Activated CD4-positive, alpha-beta T cell treated with anti-CD3 and anti-CD28 coated beads for 36 hours (primary cell): ENCODE results near the gene SLC4A8. TPM values are rescaled to one million over a fixed set of nuclear protein-coding genes. Genes with fewer than 3 reads are reported as not detected.
"Not testable (repeated sequence)": the region's sequence is repeated elsewhere in the genome, so short reads cannot be mapped to it uniquely, and the experiment has no call there.

ENCODE experiments used
- ATAC-seq: fragments of 200-7000 bp; cut with Tn5 transposase; one replicate; pipeline ENCODE4 v1.10.0; 2021; ENCODE audit warnings: mild to moderate bottlenecking, moderate library complexity
- CTCF ChIA-PET: fragments of 350-600 bp; sonication (Branson Sonifier 250); formaldehyde crosslinking; loops from one replicate; lab custom pipeline; 2021; ENCODE audit warnings: antibody characterized with exemption; lab: Charles Lee
- POLR2A ChIA-PET: fragments of 350-600 bp; sonication (Branson Sonifier 250); formaldehyde crosslinking; loops from one replicate; lab custom pipeline; 2021; ENCODE audit warnings: antibody characterized with exemption, inconsistent platforms; lab: Charles Lee
- DNase-seq: peaks from one replicate; pipeline ENCODE4 v3.0.0-alpha.2; 2020
- H3K27ac Mint-ChIP-seq: one replicate; pipeline ENCODE4 v1.8.0; 2021; ENCODE audit warnings: mixed read lengths
- H3K27me3 Mint-ChIP-seq: one replicate; pipeline ENCODE4 v1.8.0; 2021; ENCODE audit warnings: mixed read lengths
- H3K36me3 Mint-ChIP-seq: one replicate; pipeline ENCODE4 v1.8.0; 2021; ENCODE audit warnings: low read depth, mixed read lengths
- H3K4me1 Mint-ChIP-seq: one replicate; pipeline ENCODE4 v1.8.0; 2021; ENCODE audit warnings: mixed read lengths
- H3K4me3 Mint-ChIP-seq: one replicate; pipeline ENCODE4 v1.8.0; 2021; ENCODE audit warnings: mild to moderate bottlenecking, moderate library complexity, mixed read lengths
- H3K9me3 Mint-ChIP-seq: one replicate; pipeline ENCODE4 v1.8.0; 2021; ENCODE audit warnings: low read depth, mixed read lengths
- intact Hi-C, 2 experiments: fragments of 100-400 bp; cut with DNase I in 1 of 2; cut with micrococcal nuclease in 1 of 2; formaldehyde crosslinking; loops; one replicate each; pipeline versions ENCODE4 v1.14.2 to v1.15.1; 2022 to 2024; cut with DNase I, micrococcal nuclease
- total RNA-seq, 2 experiments: library from RNA; stranded (reverse); gene quantifications; one replicate each; pipeline ENCODE4 v1.2.3, GENCODE V29; 2021

SLC4A8 gene
- total RNA-seq, 2 experiments from 2014 or later: 1.7 to 2.0 TPM

GRCh38 chr12:51512438-51512837 is 87.8 kb downstream of the SLC4A8 start:
- no peak for ATAC-seq
- no peak overlapping the region for H3K27ac Mint-ChIP-seq
- no peaks in the 10 kb centered on the region for H3K4me1 Mint-ChIP-seq
- no peaks in the 10 kb centered on the region for H3K36me3 Mint-ChIP-seq
- H3K9me3 Mint-ChIP-seq: no peaks in the 10 kb centered on the region
- POLR2A ChIA-PET: no interaction called here
- intact Hi-C loops: no loop called here
- no peak overlapping the region for H3K4me3 Mint-ChIP-seq
- no peaks in the 10 kb centered on the region for H3K27me3 Mint-ChIP-seq
- DNase-seq: no peak
- CTCF ChIA-PET: no interaction called here

GRCh38 chr12:51515037-51515436 is 90.4 kb downstream of the SLC4A8 start:
- DNase-seq, POLR2A ChIA-PET, H3K4me3 Mint-ChIP-seq, H3K9me3 Mint-ChIP-seq, H3K27me3 Mint-ChIP-seq, CTCF ChIA-PET, H3K27ac Mint-ChIP-seq, intact Hi-C loops, H3K36me3 Mint-ChIP-seq, ATAC-seq, H3K4me1 Mint-ChIP-seq: not testable (repeated sequence)

DNA sequence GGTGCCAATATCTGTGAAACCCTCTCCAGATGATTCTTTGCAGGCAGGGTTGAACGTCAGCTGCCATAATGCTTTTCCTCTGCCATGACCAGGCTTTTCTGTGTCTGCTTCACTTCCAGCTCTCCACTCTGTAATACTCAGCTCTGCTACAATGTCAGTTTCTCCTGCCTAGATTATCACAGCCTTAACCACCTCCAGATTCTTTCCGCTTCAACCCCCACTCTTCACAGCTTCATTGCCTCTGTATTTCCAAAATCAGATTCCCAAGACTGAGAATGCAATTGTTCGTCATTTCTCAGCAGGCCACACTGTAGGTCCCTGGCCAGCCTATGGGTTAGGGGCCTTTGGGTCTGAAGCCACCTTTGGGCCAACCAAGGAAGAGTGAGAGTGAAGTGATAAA is 92.7 kb downstream of the SLC4A8 start:
- Mint-ChIP-seq H3K27me3 (no peaks in the 10 kb centered on the region), H3K4me1 (no peaks in the 10 kb centered on the region), H3K4me3 (no peak overlapping the region), H3K9me3 (no peaks in the 10 kb centered on the region), H3K27ac (no peak overlapping the region), H3K36me3 (no peaks in the 10 kb centered on the region)
- intact Hi-C loops: no loop called here
- DNase-seq: no peak
- CTCF ChIA-PET: interaction anchor here (0.6 kb wide), 1 partner anchor 359 kb away, joined by 3 read pairs; no protein-coding TSS in a partner anchor
- no peak for ATAC-seq
- POLR2A ChIA-PET: no interaction called here

DNA sequence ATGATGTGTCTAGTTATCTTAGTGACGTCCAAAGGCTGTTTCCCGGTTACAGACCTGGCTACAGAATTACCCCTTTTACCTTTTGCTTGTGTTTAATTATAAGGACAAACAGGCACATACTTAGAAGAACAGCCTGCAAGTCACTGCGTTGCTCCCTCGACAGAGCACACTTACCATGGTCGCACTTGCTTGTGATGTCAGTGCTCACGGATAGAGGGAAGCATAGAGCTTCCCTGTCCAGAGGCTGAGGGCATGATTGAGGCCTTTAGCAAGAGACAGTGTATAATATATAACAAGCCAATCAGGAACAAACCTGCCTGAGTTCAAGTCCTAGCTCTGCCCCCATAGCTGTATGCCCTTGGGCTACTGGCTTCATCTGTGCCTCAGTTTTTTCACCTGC is 93.2 kb downstream of the SLC4A8 start:
- intact Hi-C loops: no loop called here
- Mint-ChIP-seq H3K36me3 (no peaks in the 10 kb centered on the region), H3K4me1 (no peaks in the 10 kb centered on the region), H3K27me3 (no peaks in the 10 kb centered on the region), H3K27ac (no peak overlapping the region), H3K4me3 (no peak overlapping the region), H3K9me3 (no peaks in the 10 kb centered on the region)
- no peak for ATAC-seq
- CTCF ChIA-PET: interaction anchor here (0.6 kb wide), 1 partner anchor 358 kb away, joined by 3 read pairs; no protein-coding TSS in a partner anchor
- no peak for DNase-seq
- POLR2A ChIA-PET: no interaction called here

- ATAC-seq: no peak
- DNase-seq: no peak
- H3K27me3 Mint-ChIP-seq: no peaks in the 10 kb centered on the region
- ChIA-PET POLR2A (no interaction called here), CTCF (interaction anchor here (4.4 kb wide), 1 partner anchor 12 kb away, joined by 22 read pairs; no protein-coding TSS in a partner anchor)
- H3K27ac Mint-ChIP-seq: no peak overlapping the region
- no peaks in the 10 kb centered on the region for H3K4me1 Mint-ChIP-seq
- H3K9me3 Mint-ChIP-seq: no peaks in the 10 kb centered on the region
- no peaks in the 10 kb centered on the region for H3K36me3 Mint-ChIP-seq
- intact Hi-C loops: no loop called here
- H3K4me3 Mint-ChIP-seq: no peak overlapping the region
Measured at GRCh38 chr12:51519755-51520154, 95.1 kb downstream of the SLC4A8 start.

- no peak overlapping the region for H3K4me3 Mint-ChIP-seq
- DNase-seq: no peak
- H3K36me3 Mint-ChIP-seq: no peaks in the 10 kb centered on the region
- no peak overlapping the region for H3K27ac Mint-ChIP-seq
- H3K27me3 Mint-ChIP-seq: no peaks in the 10 kb centered on the region
- ChIA-PET POLR2A (interaction anchor here (0.6 kb wide), 1 partner anchor 216 kb away, joined by 4 read pairs; no protein-coding TSS in a partner anchor), CTCF (interaction anchor here (0.6 to 4.4 kb wide), 3 partner anchors 11 to 244 kb away, joined by 3 to 22 read pairs (median 3); no protein-coding TSS in a partner anchor)
- H3K9me3 Mint-ChIP-seq: no peaks in the 10 kb centered on the region
- intact Hi-C loops: no loop called here
- no peak for ATAC-seq
- H3K4me1 Mint-ChIP-seq: no peaks in the 10 kb centered on the region
Measured at GRCh38 chr12:51520576-51521325, 96.1 kb downstream of the SLC4A8 start.

GRCh38 chr12:51521554-51522276 is 97.1 kb downstream of the SLC4A8 start:
- ChIA-PET CTCF (interaction anchor here (1.3 to 4.4 kb wide), 2 partner anchors 10 to 101 kb away, joined by 8 to 22 read pairs; no protein-coding TSS in a partner anchor), POLR2A (interaction anchor here (0.6 to 0.7 kb wide), 2 partner anchors 106 to 215 kb away, joined by 3 to 4 read pairs; no protein-coding TSS in a partner anchor)
- no peak for ATAC-seq
- no peak overlapping the region for H3K27ac Mint-ChIP-seq
- H3K36me3 Mint-ChIP-seq: no peaks in the 10 kb centered on the region
- intact Hi-C loops: no loop called here
- no peak for DNase-seq
- H3K4me1 Mint-ChIP-seq: no peaks in the 10 kb centered on the region
- H3K27me3 Mint-ChIP-seq: no peaks in the 10 kb centered on the region
- H3K4me3 Mint-ChIP-seq: no peak overlapping the region
- H3K9me3 Mint-ChIP-seq: no peaks in the 10 kb centered on the region

DNA sequence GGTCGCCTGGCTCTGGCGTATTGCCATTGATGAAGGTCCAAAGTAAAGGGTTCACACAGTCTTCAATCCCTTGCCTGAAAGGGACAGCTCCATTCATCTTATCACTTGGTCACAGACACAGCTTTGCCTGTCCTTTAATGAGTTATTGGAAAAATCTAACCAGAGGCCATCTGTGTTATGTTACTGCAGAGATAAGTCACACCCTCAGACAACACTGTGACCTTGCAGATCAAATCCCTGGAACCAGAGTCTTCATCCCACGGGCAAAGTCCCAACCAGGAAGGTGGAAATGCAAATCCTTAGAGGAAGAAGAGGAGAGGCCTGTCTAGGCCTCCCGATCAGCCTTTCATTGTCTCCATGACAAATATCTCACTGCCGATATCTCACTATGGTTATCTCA is 98.1 kb downstream of the SLC4A8 start:
- DNase-seq (no peak), ATAC-seq (no peak)
- no peak overlapping the region for H3K4me3 Mint-ChIP-seq
- H3K36me3 Mint-ChIP-seq: no peaks in the 10 kb centered on the region
- CTCF ChIA-PET: interaction anchor here (0.6 to 4.4 kb wide), 4 partner anchors 9 to 277 kb away, joined by 3 to 22 read pairs (median 6); no protein-coding TSS in a partner anchor
- no peaks in the 10 kb centered on the region for H3K27me3 Mint-ChIP-seq
- H3K27ac Mint-ChIP-seq: no peak overlapping the region
- POLR2A ChIA-PET: no interaction called here
- H3K4me1 Mint-ChIP-seq: no peaks in the 10 kb centered on the region
- H3K9me3 Mint-ChIP-seq: no peaks in the 10 kb centered on the region
- intact Hi-C loops: no loop called here

- Mint-ChIP-seq H3K36me3 (no peaks in the 10 kb centered on the region), H3K27ac (no peak overlapping the region), H3K4me3 (no peak overlapping the region), H3K9me3 (no peaks in the 10 kb centered on the region), H3K4me1 (no peaks in the 10 kb centered on the region), H3K27me3 (no peaks in the 10 kb centered on the region)
- ChIA-PET POLR2A (no interaction called here), CTCF (interaction anchor here (0.6 to 4.4 kb wide), 6 partner anchors 7 to 365 kb away, joined by 3 to 22 read pairs (median 3); no protein-coding TSS in a partner anchor)
- no peak for DNase-seq
- intact Hi-C loops: no loop called here
- no peak for ATAC-seq
Measured at GRCh38 chr12:51524386-51524901, 99.8 kb downstream of the SLC4A8 start.

DNA sequence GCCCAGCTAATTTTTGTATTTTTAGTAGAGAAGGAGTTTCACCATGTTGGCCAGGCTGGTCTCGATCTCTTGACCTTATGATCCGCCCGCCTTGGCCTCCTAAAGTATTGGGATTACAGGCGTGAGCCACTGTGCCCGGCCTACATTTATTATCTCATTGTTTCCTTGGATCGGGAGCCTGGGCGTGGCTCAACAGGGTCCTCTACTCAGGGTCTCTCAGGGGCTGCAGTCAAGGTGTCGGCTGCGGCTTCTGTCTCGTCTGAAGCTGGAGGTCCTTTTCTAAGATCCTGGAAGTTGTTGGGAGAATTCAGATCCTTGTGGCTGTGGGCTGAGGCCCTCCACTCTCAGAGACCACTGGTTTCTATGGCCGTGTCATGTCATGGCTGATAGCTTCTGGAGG is 100.9 kb downstream of the SLC4A8 start:
- POLR2A ChIA-PET: no interaction called here
- CTCF ChIA-PET: no interaction called here
- ATAC-seq (no peak), DNase-seq (no peak)
- Mint-ChIP-seq H3K27ac (no peak overlapping the region), H3K4me1 (no peaks in the 10 kb centered on the region), H3K36me3 (no peaks in the 10 kb centered on the region), H3K9me3 (no peaks in the 10 kb centered on the region), H3K27me3 (no peaks in the 10 kb centered on the region), H3K4me3 (no peak overlapping the region)
- intact Hi-C loops: no loop called here

GRCh38 chr12:51527966-51528365 is 103.3 kb downstream of the SLC4A8 start:
- no peaks in the 10 kb centered on the region for H3K9me3 Mint-ChIP-seq

More at GRCh38 chr12:51527966-51528365, 103.3 kb downstream of the SLC4A8 start:
- Mint-ChIP-seq H3K27ac (no peak overlapping the region), H3K4me3 (no peak overlapping the region), H3K36me3 (no peaks in the 10 kb centered on the region), H3K4me1 (peaks cover 6% of the 10 kb centered on the region), H3K27me3 (no peaks in the 10 kb centered on the region)
- intact Hi-C loops: no loop called here
- CTCF ChIA-PET: interaction anchor here (1.1 to 2.8 kb wide), 4 partner anchors 83 to 358 kb away, joined by 3 to 19 read pairs (median 3); no protein-coding TSS in a partner anchor
- POLR2A ChIA-PET: no interaction called here
- DNase-seq (no peak), ATAC-seq (no peak)
